Kidney tubule cell (primary cell): Measurements from ENCODE around the gene RHOH.
A peak's percentile ranks its signal among the peaks of the same experiment; 100 is the strongest.
"Not testable (repeated sequence)": the region's sequence is repeated elsewhere in the genome, so short reads cannot be mapped to it uniquely, and the experiment has no call there.

Experiments
- DNase-seq: peaks from one replicate; pipeline ENCODE4 v3.0.0-alpha.2; 2018; ENCODE audit warnings: low spot score

The RHOH gene

GRCh38 chr4:40196724-40197281, at the start of gene RHOH:
RHOH (plus strand) TSS chr4:40197031; CDS start chr4:40243387, 46,356 bp downstream.
- no peak for DNase-seq

GRCh38 chr4:40147490-40147889, 49.3 kb upstream of the RHOH start:
- DNase-seq: not testable (repeated sequence)

DNA sequence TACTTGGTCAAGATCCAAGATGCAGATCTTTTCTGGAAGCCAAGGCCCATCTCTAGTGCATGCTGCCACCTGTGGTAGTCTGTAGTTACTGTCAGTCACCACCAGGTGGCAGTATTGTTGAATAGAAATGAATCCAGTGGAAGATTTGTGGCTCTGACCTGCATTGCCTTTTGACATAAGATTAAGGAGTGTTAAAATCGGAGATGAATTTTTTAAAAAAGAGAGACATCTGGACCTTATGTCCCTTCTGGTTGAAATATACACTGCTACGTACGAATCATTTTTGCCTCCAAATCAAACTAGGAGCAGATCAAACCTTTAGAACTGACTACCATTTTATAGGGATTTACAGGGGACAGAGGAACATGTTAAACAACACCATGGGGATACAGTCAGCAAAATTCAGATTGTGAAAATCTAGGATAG, 46.9 kb upstream of the RHOH start:
- peak; percentile 77 for DNase-seq

DNA sequence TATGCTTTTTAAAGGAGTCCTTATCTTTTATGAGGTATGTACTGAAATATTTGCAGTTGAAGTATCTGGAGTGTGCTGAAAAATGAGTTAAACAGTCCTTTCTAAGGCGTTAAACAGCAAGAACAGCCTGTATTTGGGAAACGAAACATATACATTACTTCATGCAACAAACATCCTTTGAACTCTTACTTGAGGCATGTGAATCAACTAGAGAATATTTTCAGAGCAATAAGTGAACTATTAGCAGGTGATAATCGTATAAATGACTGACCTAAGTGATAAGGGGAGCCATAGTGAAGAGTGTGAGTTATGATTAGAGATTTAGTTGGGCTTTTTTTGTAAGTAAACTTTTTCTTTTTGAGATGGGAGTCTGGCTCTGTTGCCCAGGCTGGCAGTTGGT, 45.9 kb upstream of the RHOH start:
- peak; percentile 52 for DNase-seq

GRCh38 chr4:40152637-40153036, 44.2 kb upstream of the RHOH start:
- DNase-seq: no peak

GRCh38 chr4:40157436-40157835, 39.4 kb upstream of the RHOH start:
- DNase-seq: no peak

DNA sequence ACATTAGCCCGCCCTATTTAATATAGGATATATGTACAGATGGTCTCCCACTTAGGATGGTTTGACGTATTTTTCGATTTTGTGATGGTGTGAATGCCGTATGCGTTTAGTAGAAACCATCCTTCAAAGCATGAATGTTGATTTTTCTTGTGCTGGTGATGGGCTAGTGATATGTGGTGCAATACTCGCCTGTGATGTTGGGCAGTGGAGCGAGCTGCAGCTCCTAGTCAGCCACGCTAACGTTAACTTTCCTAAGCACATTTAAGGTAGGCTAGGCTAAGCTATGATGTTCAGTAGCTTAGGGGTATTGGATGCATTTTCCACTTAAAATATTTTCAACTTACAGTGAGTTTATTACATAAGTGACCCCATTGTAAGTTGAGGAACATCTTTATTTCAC, 36.6 kb upstream of the RHOH start:
- no peak for DNase-seq

DNA sequence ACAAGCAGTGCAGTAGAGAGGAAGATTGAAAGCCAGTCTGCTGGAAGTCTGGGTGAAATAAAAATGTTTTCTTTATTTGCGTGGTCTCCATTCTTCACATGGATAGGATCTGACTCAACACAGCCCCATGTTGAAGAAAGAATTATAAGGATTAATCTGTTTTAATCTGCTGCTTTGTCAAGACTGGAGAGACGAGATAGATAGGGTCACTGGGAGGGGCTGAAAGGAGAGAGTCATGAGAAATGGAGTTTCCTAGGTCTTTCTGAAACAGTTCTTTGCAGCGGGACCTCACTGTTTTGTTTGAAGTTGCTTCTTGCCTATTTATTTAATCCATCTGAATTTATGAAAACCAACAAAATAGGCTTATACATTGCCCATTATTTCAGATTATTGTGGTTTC, 32.4 kb upstream of the RHOH start:
- DNase-seq: no peak

DNA sequence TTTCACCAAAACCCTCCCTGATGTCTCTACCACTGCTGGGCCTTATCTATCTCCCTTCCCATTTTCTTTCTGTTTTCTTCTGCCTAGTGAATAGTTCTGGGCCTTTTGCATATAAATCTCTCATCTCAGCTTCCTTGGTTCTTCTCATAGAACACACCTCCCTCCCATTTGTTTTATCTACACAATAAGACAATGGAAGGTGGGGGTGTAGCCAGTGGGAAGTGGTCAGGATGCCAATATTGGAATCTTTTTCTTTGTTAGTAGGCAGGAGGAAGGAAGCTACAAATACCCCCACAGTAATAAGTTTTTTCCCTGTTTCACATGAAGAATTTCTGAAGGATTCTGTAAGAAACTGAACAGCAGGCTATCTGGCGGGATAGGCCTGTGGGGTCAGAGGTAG, 30.9 kb upstream of the RHOH start:
- DNase-seq: no peak

DNA sequence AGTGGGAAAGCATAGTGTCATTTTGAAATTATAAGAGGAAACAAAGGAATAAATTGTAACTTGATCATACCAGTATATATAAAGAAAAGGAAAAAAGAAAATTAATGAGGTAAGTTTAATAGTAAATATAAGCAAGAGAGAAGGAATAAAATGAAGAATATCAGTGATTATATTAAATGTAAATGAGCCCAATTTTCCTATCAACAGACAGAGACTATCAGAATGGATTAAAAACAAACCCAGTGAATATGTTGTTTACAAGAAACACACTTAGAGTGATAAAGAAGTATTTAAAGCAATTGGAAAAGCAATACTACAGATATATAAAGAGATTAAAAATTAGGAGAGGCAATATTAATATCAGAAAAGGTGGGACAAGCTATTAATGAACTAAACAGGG, 28.8 kb upstream of the RHOH start:
- DNase-seq: no peak

GRCh38 chr4:40170588-40170987, 26.2 kb upstream of the RHOH start:
- peak; percentile 63 for DNase-seq

DNA sequence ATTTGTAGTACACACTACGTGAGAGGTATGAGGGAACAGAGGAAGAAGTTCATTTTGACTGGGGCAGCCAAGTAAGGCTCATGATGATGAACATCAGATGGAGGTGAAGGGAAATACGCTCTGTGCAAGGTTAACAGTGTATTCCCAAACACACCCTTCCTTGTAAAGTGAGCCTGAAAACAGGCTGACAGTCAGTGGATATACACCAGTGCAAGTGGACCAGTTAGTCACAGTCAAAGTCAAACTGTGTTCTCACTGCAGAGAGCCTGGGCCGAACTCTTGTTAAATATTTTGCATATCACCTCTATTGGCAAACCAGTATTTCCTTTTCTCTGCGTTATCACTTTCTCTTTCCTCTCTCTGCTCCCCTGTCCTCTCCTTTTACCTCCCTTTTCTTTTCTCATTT, 23.4 kb upstream of the RHOH start:
- no peak for DNase-seq

GRCh38 chr4:40176602-40177001, 20.2 kb upstream of the RHOH start:
- peak; percentile 24 for DNase-seq

- no peak for DNase-seq
Observed at GRCh38 chr4:40177591-40177990, 19.2 kb upstream of the RHOH start.

DNA sequence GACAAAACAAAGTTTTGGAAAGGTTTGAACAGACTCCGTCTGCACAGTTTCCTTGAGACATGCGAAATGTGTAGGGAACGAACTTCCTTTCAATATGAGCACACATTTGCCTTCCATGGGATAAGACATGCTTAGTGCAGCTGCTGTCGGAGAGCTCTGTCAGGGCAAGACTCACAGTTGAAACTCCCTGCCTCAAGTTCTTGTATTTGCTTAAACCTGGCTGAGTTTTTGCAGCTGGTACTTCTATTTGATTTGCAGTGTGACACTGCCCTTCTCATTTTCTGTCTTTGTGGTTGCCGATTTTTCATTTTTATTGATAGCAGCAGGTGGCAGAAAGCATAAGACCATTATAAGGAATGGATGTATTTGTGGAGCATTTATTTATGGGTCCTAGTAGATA, 18.2 kb upstream of the RHOH start:
- no peak for DNase-seq

DNA sequence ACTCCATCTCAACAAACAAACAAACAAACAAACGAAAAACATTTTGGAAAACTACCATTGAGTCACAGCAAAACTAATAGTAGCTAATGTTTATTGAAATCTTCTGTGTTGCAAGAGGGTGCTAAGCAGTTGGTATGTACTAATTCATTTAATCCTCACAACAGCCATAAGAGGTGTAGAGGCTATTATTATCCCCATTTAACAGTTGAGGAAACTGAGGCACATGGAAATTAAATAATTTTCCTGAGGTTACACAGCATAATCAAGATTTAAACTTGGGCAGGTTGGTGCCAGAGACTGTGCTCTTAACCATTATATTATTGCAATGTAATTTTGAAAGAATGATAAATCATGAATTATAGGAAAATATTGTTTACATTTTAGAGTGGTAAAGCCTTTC, 17.5 kb upstream of the RHOH start:
- DNase-seq: no peak

DNA sequence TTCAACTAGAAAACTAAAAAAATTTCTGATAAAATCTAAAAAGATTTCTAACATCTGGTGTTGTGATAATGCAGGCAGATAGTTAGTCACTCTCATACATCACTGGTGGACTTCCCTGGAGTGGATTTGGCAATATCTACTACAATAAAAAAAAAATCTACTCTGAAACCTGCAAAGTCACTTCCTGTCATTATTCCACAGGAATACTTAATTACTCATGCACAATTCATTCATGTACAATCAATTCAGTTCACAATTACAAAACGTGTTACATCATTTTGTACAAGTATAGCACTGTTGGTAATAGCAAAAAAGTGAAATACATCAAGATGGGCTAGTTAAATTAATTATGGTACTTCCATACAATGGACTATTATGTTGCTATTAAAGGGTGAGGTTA, 16.5 kb upstream of the RHOH start:
- DNase-seq: peak; percentile 69

DNA sequence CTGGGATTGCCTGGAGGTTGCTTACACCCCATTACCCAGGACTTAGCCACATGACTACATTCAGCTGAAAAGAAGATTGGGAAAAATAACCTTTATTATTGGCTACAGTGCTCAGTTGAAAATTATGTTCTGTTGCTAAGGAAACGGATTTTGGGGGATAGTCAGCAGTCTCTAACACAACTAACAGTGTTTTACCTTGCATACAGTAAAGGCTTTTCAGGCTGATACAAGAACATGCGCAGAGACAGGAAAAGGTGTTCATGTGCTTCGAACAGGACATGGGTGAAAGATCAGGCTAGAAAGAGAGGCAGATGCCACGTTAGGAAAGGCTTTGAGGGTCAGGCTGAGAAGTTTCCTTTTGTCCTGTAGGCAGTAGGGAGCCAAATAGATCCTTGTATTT, 14.8 kb upstream of the RHOH start:
- no peak for DNase-seq

- DNase-seq: no peak
Observed at GRCh38 chr4:40182954-40183353, 13.9 kb upstream of the RHOH start.

GRCh38 chr4:40183615-40184411, 13.0 kb upstream of the RHOH start:
- no peak for DNase-seq

- peak; percentile 48 for DNase-seq
Observed at GRCh38 chr4:40185830-40186664, 10.8 kb upstream of the RHOH start.

GRCh38 chr4:40186665-40187014, 10.2 kb upstream of the RHOH start:
- peak; percentile 12 for DNase-seq

GRCh38 chr4:40187386-40187906, 9.4 kb upstream of the RHOH start:
- DNase-seq: no peak
